NCI-H510A treated with DMSO at 0.1 percent for 48 hours (cell line): ENCODE measurements around the gene OTOR.
A peak's percentile ranks its signal among the peaks of the same experiment; 100 is the strongest.

Experiments
- DNase-seq: peaks from one replicate; lab custom pipeline; 2025; lab: John Stamatoyannopoulos, UW

The OTOR gene, protein sequence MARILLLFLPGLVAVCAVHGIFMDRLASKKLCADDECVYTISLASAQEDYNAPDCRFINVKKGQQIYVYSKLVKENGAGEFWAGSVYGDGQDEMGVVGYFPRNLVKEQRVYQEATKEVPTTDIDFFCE

DNA sequence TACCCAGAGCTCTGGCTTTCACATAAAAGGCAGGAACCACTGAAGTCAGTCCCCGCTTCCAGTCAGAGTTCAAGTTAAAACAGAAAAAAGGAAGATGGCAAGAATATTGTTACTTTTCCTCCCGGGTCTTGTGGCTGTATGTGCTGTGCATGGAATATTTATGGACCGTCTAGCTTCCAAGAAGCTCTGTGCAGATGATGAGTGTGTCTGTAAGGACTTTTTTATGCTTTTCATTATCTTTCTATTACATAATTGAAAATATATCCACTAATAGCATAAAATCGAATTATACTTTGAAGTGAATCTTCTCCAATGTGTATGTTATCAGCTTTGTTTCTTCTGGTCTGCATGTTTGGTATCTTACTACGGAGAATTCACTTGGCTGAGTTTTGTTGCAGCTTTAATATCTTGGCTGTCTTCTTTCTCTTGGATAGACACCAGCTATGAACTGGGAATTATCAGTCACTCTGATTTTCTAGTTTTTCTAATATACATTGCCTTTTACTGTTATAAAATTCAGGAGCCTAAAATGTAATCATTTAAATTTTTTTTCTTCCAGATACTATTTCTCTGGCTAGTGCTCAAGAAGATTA lies at the start of gene OTOR:
Gene OTOR (plus strand): TSS at position 51 of the 593 bp plus-strand sequence. CDS start 44 bp downstream, at position 95.
- no peak for DNase-seq

DNA sequence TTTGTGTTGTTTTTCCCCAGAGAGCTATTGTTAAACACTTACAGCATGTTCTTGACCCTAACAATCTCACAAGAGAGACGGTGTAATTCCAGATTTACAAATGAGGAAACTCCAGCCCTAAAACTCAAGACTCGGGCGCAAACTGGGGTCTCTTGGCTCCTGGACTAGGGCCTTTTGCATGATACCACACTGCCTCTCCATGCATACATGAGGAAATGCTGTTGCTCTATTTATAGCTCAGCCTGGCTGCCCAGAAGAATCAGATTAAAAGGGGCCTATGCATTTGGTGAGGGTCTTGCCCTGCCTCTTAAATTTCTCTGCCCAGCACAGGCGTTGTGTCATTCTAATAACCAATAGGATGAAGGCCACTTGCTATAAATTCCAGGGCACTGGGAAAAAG lies 48.9 kb upstream of the OTOR start:
- DNase-seq: no peak

DNA sequence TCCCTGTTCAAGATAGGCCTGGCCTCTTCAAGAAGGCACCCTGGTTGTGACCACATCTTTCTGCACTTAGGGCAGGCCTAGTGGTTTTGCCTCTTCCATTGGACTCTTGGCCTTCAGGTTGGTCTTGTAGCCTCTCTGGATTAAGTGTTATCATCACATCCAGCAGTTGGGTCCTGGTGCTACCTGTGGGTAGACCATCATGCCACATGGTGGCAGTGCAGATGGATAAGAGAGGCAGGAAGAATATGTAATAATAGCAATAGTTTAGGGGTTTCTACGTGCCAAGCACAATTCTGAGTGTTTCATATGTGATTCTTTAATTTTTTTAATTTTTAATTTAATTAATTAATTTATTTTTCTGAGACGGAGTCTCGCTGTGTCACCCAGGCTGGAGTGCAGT lies 46.9 kb upstream of the OTOR start:
- no peak for DNase-seq

DNA sequence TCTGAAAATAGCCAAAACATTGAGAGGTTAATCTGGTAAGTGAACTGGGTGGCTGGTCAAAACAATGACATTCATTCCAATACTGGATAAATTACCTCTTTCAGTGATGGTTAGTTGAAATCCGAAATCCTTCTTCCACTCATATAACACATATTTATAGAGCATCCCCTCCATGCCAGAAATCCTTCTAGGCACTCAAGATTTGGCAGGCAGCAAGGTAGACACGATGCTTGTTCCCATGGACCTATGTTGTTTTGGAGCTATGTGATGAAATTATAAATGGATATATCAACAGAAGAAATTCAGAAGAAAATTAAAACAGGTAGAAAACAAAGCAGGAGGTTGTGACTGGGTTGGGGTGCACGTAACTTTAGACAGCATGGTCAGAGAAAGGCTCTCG lies 44.6 kb upstream of the OTOR start:
- no peak for DNase-seq

DNA sequence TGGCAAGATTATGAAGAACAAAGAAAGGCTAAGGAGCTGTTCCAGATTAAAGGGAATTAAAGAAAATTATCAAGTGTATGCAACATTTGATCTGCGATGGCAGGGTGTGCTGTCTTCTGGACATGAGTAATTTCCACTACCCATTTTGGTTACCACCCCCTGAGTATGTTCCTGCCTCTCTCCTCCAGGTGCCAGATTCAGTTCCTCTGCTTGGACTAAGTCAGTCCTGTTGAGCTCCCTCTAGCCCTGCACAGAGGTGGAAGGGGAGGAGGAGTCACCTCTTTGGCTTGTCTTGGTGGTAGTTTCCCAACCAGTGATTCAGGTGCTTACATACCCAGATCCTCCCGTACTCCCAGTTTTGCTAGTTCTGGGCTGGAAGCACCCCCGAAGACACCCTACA lies 40.5 kb upstream of the OTOR start:
- no peak for DNase-seq

DNA sequence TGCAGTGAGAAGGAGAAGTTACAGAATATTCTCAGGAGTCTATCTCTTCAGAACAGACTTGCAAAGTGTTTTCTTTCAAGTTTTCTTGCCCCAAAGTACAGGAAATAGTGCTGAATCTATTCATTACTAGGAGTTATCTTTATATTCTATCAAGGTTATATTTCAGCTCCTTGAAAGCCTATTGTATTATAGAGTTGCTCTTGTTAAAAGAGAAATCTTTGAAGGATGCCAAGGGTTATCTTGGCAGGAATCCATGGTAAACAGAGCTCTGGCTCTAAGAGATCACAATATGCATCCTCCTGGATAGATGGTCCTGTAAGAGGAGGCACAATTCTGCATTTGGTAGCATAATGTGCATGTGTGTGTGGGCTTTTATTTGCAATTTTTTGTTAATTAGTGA lies 39.6 kb upstream of the OTOR start:
- DNase-seq: peak; percentile 30

DNA sequence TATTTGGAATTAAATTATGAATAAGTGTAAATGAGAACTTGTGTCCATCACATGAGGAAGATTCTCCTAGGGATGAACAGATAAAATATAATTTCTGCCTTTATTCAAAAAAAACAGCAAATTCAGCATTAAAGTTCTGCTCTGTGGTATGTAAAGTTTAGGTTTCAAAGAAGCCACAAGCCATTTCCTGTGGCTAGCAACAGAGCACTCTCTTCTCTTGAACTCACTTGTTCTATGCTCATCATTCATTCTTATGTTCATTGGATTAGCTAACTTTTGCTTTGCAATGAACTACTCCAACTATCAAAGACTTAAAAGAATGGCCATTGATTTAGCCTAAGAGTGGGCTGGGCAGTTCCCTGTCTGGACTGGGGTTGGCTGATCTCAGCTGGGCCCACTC lies 39.1 kb upstream of the OTOR start:
- no peak for DNase-seq

DNA sequence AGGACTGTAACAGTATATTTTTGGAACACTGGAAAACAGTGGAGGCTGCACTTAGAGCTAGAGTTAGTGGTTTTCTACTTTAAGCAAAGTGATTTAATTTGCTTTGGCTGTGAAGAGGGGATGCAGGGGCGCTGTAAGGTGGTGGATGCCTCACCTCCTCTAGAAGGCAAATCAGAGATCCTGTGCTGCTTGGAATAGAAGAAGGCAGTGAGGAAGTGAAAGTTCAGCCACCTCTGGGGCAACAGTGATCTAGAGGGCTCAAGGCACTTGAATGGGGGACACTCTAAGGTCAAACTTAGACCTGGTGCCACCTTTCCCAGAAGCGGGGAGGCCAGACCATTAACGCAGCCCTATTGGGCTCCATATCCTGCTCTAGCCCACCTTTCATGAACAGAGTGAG lies 37.4 kb upstream of the OTOR start:
- no peak for DNase-seq

DNA sequence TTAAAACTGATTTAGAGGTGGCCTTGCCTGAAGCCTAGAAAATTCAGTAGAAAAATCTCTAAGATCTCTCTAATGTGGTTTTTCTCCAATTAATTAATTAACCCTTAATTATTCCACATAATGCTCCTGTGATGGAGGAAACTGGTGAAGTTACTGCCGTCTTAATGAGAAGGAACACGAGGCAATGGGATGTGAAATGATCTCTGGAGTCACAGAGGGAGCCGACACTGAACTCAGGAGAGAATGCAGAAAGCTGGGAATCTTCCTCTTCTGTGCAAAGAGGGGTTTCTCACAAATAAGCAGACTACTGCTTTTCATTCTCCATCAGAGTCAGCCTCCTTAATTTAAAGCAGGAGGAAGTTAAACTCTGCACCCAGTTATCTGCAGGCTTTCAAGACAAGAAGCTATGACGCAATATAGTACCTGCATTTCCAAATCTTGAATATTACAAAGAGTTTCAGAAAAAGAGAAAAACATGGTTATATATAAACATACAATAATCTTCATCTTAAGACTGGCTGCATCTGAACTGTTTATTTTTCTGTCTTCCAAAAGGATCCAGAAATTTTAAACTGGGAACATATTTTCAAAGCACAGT lies 36.4 kb upstream of the OTOR start:
- no peak for DNase-seq

DNA sequence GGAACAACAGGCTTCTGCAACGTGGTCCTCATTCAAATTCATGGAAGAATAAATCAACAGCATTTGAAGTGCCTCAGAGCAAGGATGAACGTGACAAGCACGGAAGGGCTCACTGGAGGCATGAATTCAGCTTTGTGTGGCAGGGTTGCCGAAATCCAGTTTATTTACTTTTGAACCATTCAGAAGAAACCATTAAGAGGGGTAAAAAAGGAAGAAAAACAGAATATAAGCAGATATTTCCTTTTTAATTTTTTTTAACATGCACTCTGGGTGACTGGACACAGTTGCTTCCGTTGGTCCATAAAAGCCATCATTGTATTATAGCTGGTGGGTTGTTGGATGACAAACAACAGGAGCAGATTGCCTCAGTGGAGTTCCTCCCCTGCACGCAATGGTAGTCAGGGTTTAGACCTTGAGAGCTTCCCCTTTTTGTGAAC lies 35.6 kb upstream of the OTOR start:
- peak; percentile 67 for DNase-seq

DNA sequence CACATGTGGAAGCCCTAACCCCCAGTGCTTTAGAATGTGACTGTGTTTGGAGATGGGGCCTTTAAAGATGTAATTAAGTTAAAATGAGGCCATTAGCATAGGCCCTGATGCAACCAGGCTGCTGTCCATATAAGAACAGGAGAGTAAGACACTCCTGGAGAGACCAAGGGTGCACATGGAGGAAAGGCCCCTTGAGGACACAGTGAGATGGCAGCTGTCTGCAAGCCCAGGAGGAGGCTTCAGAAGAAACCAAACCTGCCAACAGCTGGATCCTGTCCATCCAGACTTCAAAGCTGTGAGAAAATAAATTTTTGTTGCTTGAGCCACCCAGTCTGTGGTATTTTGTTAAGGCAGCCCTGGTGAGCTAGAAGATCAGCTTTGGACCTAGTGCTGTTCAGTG lies 35.1 kb upstream of the OTOR start:
- no peak for DNase-seq

DNA sequence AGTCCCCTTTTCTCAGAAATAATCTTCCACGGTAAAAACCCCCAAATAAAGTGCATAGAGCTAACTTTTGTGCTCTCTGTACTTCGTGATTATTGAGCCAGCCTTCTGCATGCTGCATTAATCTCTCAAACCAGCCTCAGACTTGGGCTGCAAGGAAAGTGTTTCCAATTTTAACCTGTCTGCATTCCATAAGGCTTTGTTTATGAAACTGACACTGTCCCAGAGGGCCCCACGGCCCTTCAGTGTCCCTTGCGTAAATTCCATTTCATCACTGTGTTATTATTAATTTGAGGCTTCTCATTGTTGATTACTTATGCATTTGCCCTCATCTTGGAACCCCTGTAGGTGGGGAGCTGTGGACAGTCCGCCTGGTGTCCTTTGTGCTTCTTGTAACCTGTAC lies 33.9 kb upstream of the OTOR start:
- no peak for DNase-seq

DNA sequence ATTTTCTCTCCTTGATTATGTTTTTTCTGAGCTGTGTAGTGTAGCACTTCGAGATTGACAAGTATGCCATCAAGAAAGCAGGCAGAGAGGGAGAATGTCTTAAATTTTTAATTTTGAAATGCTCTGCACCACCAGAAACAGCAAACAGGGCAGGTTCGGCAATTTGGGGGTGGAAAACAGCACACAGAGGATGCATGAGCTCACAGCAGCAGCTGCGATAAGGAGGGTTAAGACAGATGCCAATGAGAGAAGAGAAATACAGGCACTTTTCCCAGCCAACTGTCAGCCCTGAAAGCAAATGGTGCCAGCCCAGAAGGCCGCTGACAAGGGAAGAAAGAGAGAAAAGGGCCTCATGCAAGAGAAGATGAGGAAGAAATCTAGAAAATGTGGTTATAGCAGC lies 33.4 kb upstream of the OTOR start:
- DNase-seq: no peak

DNA sequence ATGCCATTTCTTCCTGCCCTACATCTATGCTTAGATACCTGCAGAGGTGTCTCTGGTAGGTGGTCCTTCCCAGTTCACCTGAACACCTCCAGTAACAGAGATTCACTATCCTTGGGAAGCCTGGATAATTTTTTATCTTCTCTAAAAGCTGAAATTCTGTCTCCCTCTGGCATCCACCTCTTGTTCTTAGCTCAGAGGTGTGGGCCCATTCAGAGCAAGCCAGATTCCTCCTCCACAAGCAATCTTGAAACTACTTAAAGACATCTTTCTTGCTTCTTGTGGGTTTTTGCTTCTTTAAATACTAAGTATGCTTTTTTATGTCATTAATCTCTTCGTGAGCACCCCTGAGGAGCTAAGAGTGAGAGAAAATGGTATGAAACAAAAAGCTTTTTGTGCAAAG lies 28.7 kb upstream of the OTOR start:
- DNase-seq: no peak

DNA sequence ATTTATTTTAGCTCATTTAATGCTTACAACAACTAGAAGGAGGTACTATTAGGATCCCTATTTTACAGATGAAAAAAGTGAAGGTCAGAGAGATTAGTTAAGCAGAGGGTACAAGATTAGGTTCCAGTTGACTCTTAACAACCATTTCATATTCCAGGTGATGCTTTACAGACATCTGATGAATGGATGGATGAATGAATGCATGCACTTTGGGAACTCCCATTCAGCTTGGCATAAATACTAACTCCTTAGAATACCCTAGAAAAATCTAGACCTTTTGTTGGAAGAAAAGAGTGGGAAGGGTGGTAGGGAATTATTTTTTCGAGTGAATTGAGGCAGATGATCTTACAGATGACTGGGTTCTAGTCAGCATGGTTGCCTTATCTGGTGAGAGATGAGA lies 19.1 kb upstream of the OTOR start:
- no peak for DNase-seq

DNA sequence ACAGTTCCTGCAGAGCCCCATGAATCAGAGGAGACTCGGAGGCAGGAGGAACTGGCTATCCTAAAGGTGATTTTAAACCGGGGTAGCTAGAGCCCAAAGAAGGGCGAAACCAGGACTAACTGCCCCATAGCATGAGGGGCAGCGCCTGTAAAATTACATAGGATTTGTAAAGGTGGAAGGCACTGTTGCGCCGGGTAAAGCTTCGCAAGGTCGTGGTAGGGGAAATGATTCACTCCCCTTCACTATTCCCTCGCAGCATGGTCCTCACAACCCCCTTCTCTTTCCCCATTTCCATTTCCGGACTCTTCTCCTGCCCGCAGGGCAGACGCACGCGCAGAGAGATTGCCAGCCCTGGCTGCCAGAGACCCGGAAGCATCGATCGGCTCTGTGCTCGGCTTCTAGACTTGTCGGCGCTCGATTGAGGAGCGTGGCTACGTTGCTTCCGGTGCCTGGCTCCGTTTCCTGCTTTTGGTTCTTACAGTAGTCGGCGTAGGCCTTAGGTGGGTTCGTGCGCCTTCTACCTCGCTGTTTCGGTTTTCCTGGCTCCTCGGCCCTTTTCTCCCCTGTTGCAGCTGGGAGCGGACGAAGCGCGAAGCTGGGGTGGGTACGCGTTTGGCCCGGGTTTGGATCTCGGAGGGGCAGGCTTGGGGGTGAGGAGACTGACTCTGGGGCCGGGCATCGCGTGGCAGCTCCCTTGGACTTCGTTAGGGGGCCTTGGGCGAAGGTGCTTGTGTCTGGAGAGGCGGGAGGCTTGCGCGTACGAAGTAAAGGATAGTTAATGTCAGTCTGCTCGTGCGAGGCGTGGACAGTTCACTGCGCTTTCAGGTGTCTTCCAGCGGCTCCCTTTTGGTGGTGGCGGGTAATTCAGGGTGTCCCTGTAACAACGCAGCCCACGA lies 18.3 kb upstream of the OTOR start, which contains the start of gene SNRPB2:
Gene SNRPB2 (plus strand): TSS at position 462 of the 896 bp plus-strand sequence. CDS start 1,677 bp downstream, outside the sequence.
- DNase-seq: peak; percentile 97

DNA sequence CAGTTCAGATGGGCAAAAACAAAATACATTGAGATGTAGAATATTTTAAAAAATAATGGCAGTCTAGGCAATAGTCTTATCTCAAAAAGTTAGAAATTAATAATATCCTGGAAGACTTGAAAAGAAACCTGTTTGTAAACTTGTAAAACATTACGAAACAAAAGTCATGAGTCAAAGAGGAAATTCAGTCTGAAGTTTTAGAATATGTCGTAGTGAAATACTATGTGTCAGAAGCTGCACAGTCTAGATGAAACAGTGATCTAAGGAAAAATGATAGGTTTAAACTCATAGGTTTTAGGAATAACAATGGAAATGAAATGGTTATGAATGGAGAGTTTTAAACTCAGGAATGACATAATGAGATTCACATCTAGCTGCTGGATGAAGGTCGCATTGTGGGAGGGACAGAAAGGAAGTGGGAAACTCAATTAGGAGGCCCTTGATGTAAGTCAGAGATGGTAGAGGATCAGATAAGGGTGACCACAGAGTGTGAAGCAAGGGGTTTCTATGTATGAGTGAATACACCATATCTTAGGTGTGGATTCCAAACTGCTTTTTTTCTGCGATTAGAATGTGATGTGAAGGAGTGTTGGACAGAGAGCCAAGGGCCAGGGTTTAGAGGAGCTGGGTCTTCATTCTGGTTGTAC lies 15.5 kb upstream of the OTOR start:
- no peak for DNase-seq

DNA sequence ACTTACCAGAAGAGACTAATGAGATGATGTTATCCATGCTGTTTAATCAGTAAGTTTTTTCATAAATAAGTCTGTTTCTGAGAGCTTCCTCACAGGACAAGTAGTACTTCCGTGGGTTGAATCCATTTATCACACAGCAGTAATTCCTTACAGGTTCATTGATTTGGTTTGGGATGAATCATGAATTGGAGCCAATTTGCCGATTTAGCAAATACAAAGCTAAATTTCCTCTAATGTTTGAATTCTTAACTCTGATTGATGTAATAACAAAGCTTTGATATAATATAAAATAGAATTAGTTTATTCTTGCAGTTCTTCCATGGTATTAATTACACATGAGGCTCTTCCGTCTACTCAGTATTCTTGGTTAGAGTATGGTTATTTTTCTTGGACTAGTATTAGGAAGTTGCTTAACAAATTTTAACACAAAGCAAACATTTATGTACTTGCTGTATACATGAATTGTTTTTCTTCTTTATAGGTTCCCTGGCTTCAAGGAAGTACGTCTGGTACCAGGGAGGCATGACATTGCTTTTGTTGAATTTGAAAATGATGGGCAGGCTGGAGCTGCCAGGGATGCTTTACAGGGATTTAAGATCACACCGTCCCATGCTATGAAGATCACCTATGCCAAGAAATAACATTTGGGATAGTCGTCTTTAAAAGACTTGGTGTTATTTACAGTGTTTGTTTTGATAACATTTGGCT lies 7.6 kb upstream of the OTOR start:
- DNase-seq: no peak

DNA sequence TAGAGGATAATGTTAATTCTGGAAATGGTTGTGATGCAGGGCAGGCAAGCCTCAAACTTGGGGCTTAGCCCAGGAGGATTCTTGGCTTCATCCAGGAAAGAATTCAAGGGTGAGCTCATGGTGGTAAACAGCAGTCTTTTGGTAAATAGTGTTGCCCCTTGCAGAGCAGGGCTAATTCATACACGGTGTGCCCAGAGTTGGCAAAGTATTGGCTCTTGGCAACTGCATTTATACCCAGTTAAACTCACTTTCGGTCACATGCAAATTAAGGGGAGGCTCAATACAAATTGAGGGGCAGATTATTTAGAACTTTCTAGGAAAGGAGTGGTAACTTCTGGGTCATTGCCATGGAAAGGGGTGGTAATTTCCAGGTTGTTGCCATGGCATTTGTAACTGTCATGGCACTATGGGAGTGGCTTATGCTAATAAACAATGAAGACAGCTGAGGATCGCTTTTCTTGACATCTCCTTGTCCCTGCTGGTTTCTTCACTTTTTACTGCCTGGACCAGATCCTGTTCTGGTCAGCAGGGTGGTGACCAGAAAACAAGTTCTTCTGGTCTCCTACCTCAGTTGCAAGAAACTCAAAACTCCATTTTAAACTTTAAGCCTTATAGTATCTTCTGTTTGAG lies 3.9 kb upstream of the OTOR start:
- no peak for DNase-seq

DNA sequence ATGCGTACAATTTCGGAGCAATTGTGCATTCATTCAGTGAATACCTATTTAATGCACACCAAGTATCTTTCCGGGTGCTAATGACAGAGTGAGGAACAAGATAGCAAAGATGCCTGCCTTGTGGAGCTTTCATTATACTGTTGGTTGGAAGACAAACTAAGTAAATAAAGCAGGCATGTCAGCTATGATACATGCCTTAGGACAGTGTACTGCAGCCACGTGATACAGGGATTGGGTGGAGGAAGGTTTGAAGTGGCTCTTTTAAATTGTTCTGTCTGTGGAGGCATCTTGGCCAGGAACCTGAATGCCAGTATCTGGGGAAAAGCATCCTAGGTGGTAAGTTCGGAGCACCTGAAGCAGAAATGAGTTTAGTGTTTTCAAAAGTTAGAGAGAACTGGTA lies 3.0 kb upstream of the OTOR start:
- DNase-seq: no peak

DNA sequence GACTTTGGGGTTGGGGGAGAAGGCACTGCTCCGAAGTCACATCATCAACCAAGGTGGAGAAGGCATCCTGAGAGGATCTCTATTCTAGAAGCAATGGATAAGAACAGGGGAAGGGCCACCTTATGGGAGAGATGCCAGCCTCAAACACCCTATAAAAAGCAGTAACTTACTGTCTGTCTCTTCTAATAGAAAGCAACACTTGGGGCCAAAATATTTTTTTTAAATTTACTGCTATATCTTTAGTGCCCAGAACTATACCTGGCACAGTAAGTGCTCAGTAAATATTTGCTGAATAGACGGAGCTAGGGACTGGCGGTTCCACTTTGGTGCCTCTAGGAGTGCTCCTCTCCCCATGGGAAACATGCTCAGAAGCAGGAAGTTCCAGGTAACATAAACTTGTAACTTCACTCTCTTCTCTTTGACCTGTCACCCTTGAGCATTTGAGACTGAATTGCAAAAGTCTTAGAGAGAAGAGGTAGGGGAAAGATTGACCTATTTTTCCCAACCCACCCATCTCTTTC lies 807 bp upstream of the OTOR start:
- peak; percentile 77 for DNase-seq
